ENCODE results near the gene FGGY. TPM values are rescaled to one million over a fixed set of nuclear protein-coding genes. Genes with fewer than 3 reads are reported as not detected.

FGGY gene
- total RNA-seq, 1 donor from 2014 or later = 9.0 TPM

DNA sequence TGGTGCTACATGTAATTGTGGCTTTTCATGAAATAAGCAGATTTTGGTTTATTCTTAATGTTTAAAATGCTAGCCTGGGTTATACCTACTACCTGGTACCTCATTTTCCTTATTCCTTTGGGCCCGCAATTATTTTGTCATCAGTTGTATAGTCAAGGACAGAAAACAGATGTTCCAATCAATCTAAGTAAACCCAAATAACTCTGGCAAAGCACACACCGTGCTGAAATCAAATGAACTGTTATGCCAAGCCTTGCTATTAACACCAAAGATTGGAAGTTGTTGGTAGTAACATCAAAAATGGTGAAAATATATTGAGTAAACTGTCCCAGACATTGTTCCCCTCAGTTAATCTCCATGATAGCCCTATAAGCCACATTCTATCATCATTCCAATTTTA, 248.9 kb downstream of the FGGY start:
- no peak for DNase-seq (ENCODE audit: low spot score)
- Mint-ChIP-seq H3K36me3 (ENCODE audit: low read depth) (no peaks in the 10 kb centered on the region), H3K4me3 (ENCODE audit: unreplicated experiment) (no peak overlapping the region), H3K9me3 (ENCODE audit: low read depth) (no peaks in the 10 kb centered on the region), H3K4me1 (ENCODE audit: low read depth) (peaks cover 15% of the 10 kb centered on the region), H3K27ac (ENCODE audit: unreplicated experiment) (no peak overlapping the region), H3K27me3 (ENCODE audit: low read depth) (no peaks in the 10 kb centered on the region)
- no peak for TF ChIP-seq CTCF (IDR thresholded peaks at IDR 0.05)

DNA sequence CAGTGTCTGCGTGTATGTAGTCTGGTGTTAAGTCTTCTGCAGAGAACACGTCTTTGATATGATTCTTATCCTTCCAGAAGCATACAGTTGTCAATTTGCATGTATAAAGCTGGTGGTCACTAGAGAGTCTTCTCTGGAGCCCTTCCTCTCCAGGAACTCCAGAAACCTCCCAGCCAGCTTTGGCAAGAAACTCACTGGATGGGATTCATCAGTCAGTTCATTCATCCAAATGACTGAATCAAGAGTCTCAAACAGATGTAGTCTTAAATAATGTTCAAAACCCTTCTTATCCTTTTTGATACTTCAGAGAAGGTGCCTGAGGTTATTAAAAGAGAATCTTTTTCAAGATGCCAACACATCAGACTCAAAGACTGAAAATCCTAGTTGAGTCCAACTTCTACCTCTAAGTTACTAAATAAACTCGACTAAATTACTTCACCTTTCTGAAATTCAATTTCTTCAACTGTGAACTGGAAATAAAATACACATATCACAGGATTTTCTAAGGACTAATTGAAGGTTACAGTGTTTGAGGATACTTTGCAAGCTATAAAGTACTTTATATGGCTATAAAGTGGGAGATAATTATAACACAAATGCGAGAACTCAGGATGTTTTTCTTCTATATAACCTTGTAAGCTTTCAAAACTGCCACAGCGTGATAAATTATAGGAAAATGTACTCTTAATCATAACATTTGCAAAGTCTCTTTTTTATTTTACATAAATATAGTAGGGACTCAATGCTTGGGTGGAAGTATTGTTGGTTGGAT, 252.4 kb downstream of the FGGY start:
- Mint-ChIP-seq H3K36me3 (ENCODE audit: low read depth) (no peaks in the 10 kb centered on the region), H3K9me3 (ENCODE audit: low read depth) (no peaks in the 10 kb centered on the region), H3K4me1 (ENCODE audit: low read depth) (peaks cover 3% of the 10 kb centered on the region), H3K27ac (ENCODE audit: unreplicated experiment) (no peak overlapping the region), H3K27me3 (ENCODE audit: low read depth) (no peaks in the 10 kb centered on the region), H3K4me3 (ENCODE audit: unreplicated experiment) (no peak overlapping the region)
- no peak for TF ChIP-seq CTCF (IDR thresholded peaks at IDR 0.05)
- DNase-seq (ENCODE audit: low spot score) = no peak

- no peak for TF ChIP-seq CTCF (IDR thresholded peaks at IDR 0.05)
- DNase-seq (ENCODE audit: low spot score) = no peak
- Mint-ChIP-seq H3K4me1 (ENCODE audit: low read depth) (peaks cover 3% of the 10 kb centered on the region), H3K36me3 (ENCODE audit: low read depth) (no peaks in the 10 kb centered on the region), H3K27me3 (ENCODE audit: low read depth) (no peaks in the 10 kb centered on the region), H3K4me3 (ENCODE audit: unreplicated experiment) (no peak overlapping the region), H3K27ac (ENCODE audit: unreplicated experiment) (no peak overlapping the region), H3K9me3 (ENCODE audit: low read depth) (no peaks in the 10 kb centered on the region)
Measured at GRCh38 chr1:59549903-59550302, 253.0 kb downstream of the FGGY start.

GRCh38 chr1:59552007-59552406, 255.1 kb downstream of the FGGY start:
- H3K4me3 Mint-ChIP-seq (ENCODE audit: unreplicated experiment) = no peak overlapping the region
- no peaks in the 10 kb centered on the region for H3K27me3 Mint-ChIP-seq (ENCODE audit: low read depth)
- no peak overlapping the region for H3K27ac Mint-ChIP-seq (ENCODE audit: unreplicated experiment)
- no peaks in the 10 kb centered on the region for H3K9me3 Mint-ChIP-seq (ENCODE audit: low read depth)
- H3K4me1 Mint-ChIP-seq (ENCODE audit: low read depth) = peaks cover 3% of the 10 kb centered on the region
- no peak for TF ChIP-seq CTCF (IDR thresholded peaks at IDR 0.05)
- no peaks in the 10 kb centered on the region for H3K36me3 Mint-ChIP-seq (ENCODE audit: low read depth)
- DNase-seq (ENCODE audit: low spot score) = no peak

DNA sequence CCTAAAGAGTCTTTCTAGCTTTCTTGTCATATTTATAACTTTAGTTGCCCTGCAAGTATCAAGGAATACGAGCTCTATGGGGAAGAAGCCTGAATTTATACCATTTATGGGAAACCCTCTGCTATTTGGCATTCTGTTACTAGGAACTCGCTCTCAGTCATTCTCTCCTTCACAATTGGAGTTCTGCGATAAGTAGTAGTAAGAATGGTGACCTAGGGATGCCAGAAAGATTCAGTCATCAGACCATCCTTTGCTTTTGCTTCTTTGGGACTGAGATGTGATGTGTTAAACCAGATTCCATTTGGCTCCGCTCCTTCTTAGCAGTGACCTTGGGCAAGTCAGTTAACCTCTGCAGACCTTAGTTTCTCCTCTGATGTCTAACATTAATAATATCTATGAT, 256.5 kb downstream of the FGGY start:
- H3K27ac Mint-ChIP-seq (ENCODE audit: unreplicated experiment) = no peak overlapping the region
- no peaks in the 10 kb centered on the region for H3K27me3 Mint-ChIP-seq (ENCODE audit: low read depth)
- no peak for DNase-seq (ENCODE audit: low spot score)
- H3K36me3 Mint-ChIP-seq (ENCODE audit: low read depth) = peaks cover 8% of the 10 kb centered on the region
- peaks cover 9% of the 10 kb centered on the region for H3K9me3 Mint-ChIP-seq (ENCODE audit: low read depth)
- no peak overlapping the region for H3K4me3 Mint-ChIP-seq (ENCODE audit: unreplicated experiment)
- no peak for TF ChIP-seq CTCF (IDR thresholded peaks at IDR 0.05)
- peaks cover 3% of the 10 kb centered on the region for H3K4me1 Mint-ChIP-seq (ENCODE audit: low read depth)

Data from chondrocyte (in vitro differentiated cells).